ENCODE results near the gene AFDN.

- TF ChIP-seq CTCF (conservative IDR thresholded peaks at IDR 0.05 in 1 of 2, IDR thresholded peaks at IDR 0.05 in 1 of 2; ENCODE audit: low read depth in 1 of 2, low read length in 2 of 2) (no peak), EZH2 (IDR thresholded peaks at IDR 0.05; ENCODE audit: low read length, missing control alignments) (no peak)
These were observed 8.5 kb downstream of the AFDN start for GRCh38 chr6:167835260-167835659.
